H9 (cell line): ENCODE results near the gene FTMT. TPM values are rescaled to one million over a fixed set of nuclear protein-coding genes. Genes with fewer than 3 reads are reported as not detected.

Source experiments
- DNase-seq: peaks from one replicate; pipeline ENCODE4 v3.0.0-alpha.2; 2017
- H2AFZ ChIP-seq: one replicate; pipeline ENCODE4 v1.6.1; 2013; ENCODE audit warnings: mild to moderate bottlenecking, low read length, control low read depth, moderate library complexity
- H2AK5ac ChIP-seq: 2 replicates; pipeline ENCODE4 v1.6.1; 2013; ENCODE audit warnings: low read length, control low read depth, mixed read lengths; ENCODE audit not compliant: insufficient read length
- H2BK120ac ChIP-seq: one replicate; pipeline ENCODE4 v1.6.1; 2013; ENCODE audit warnings: low read depth, mild to moderate bottlenecking, low read length, control low read depth, inconsistent platforms; ENCODE audit not compliant: poor library complexity, severe bottlenecking
- H2BK12ac ChIP-seq: 2 replicates; pipeline ENCODE4 v1.6.1; 2013; ENCODE audit warnings: low read length, control low read depth, mixed read lengths, low read depth; ENCODE audit not compliant: insufficient read length
- H2BK15ac ChIP-seq: 2 replicates; pipeline ENCODE4 v1.6.1; 2013; ENCODE audit warnings: low read depth, low read length, control low read depth
- H2BK20ac ChIP-seq: one replicate; pipeline ENCODE4 v1.6.1; 2013; ENCODE audit warnings: low read depth, mild to moderate bottlenecking, low read length, control low read depth, inconsistent platforms; ENCODE audit not compliant: poor library complexity, severe bottlenecking
- H2BK5ac ChIP-seq: 2 replicates; pipeline ENCODE4 v1.6.1; 2013; ENCODE audit warnings: low read length, control low read depth, mixed read lengths; ENCODE audit not compliant: insufficient read length
- H3K14ac ChIP-seq: 2 replicates; pipeline ENCODE4 v1.6.1; 2013; ENCODE audit warnings: low read length, control low read depth; ENCODE audit not compliant: insufficient read depth
- H3K18ac ChIP-seq: 2 replicates; pipeline ENCODE4 v1.6.1; 2013; ENCODE audit warnings: low read depth, mild to moderate bottlenecking, mixed read lengths, low read length, control low read depth; ENCODE audit not compliant: insufficient read length
- H3K23ac ChIP-seq: 2 replicates; pipeline ENCODE4 v1.6.1; 2013; ENCODE audit warnings: low read length, control low read depth, mixed read lengths, low read depth; ENCODE audit not compliant: insufficient read length
- H3K23me2 ChIP-seq: 2 replicates; pipeline ENCODE4 v1.6.1; 2013; ENCODE audit warnings: low read depth, mild to moderate bottlenecking, mixed read lengths, low read length, control low read depth; ENCODE audit not compliant: insufficient read length, poor library complexity, severe bottlenecking
- H3K27ac ChIP-seq: 2 replicates; pipeline ENCODE4 v1.5.1; 2013; ENCODE audit warnings: low read length, control low read depth, mixed read lengths, low read depth; ENCODE audit not compliant: insufficient read length
- H3K27me3 ChIP-seq: 2 replicates; pipeline ENCODE4 v1.6.1; 2013; ENCODE audit warnings: low read length, control low read depth, inconsistent platforms; ENCODE audit not compliant: insufficient read depth
- H3K4ac ChIP-seq: 2 replicates; pipeline ENCODE4 v1.6.1; 2013; ENCODE audit warnings: low read depth, mild to moderate bottlenecking, control low read depth, inconsistent platforms, low read length, moderate library complexity
- H3K4me1 ChIP-seq: 2 replicates; pipeline ENCODE4 v1.6.1; 2013; ENCODE audit warnings: low read length, control low read depth, inconsistent platforms; ENCODE audit not compliant: insufficient read depth
- H3K4me2 ChIP-seq: 2 replicates; pipeline ENCODE4 v1.6.1; 2013; ENCODE audit warnings: low read length, control low read depth, mixed read lengths; ENCODE audit not compliant: insufficient read length, insufficient read depth
- H3K56ac ChIP-seq: 2 replicates; pipeline ENCODE4 v1.6.1; 2013; ENCODE audit warnings: low read depth, mild to moderate bottlenecking, mixed read lengths, low read length, control low read depth; ENCODE audit not compliant: insufficient read length
- H3K79me1 ChIP-seq: 2 replicates; pipeline ENCODE4 v1.6.1; 2013; ENCODE audit warnings: low read depth, mild to moderate bottlenecking, moderate library complexity, low read length, control low read depth, inconsistent platforms; ENCODE audit not compliant: insufficient read depth, poor library complexity, severe bottlenecking
- H3K79me2 ChIP-seq: 2 replicates; pipeline ENCODE4 v1.6.1; 2013; ENCODE audit warnings: low read length, control low read depth, inconsistent platforms; ENCODE audit not compliant: insufficient read depth
- H3K9ac ChIP-seq: 2 replicates; pipeline ENCODE4 v1.6.1; 2013; ENCODE audit warnings: low read length, control low read depth, mixed read lengths; ENCODE audit not compliant: insufficient read length; ENCODE audit errors: extremely low read depth
- H3K9me3 ChIP-seq: one replicate; pipeline ENCODE4 v1.6.1; 2013; ENCODE audit warnings: low read depth, low read length, inconsistent platforms; ENCODE audit not compliant: control insufficient read depth
- H3T11ph ChIP-seq: one replicate; pipeline ENCODE4 v1.6.1; 2013; ENCODE audit warnings: mild to moderate bottlenecking, low read length, control low read depth, inconsistent platforms
- H4K20me1 ChIP-seq: one replicate; pipeline ENCODE4 v1.6.1; 2013; ENCODE audit not compliant: control insufficient read depth, insufficient read length, insufficient read depth
- H4K5ac ChIP-seq: 2 replicates; pipeline ENCODE4 v1.6.1; 2013; ENCODE audit warnings: low read depth, mild to moderate bottlenecking, mixed read lengths, low read length, control low read depth; ENCODE audit not compliant: insufficient read length
- H4K8ac ChIP-seq: replicated peaks from 2 replicates; pipeline ENCODE4 v1.6.1; 2013; ENCODE audit warnings: low read length, control low read depth, mixed read lengths, low read depth; ENCODE audit not compliant: insufficient read length
- H4K91ac ChIP-seq: 2 replicates; pipeline ENCODE4 v1.6.1; 2013; ENCODE audit warnings: low read depth, mild to moderate bottlenecking, moderate library complexity, mixed read lengths, low read length, control low read depth; ENCODE audit not compliant: insufficient read length
- H3K27ac Mint-ChIP-seq, 3 experiments: 2 replicates in 2 of 3; 3 replicates in 1 of 3; pipeline ENCODE4 v1.8.0; 2020 to 2021; ENCODE audit warnings: mixed read lengths in 3 of 3, mild to moderate bottlenecking in 1 of 3, moderate library complexity in 1 of 3
- H3K27me3 Mint-ChIP-seq: 2 replicates; pipeline ENCODE4 v1.8.0; 2021; ENCODE audit warnings: low read depth, mild to moderate bottlenecking, moderate library complexity, mixed read lengths
- H3K36me3 Mint-ChIP-seq, 3 experiments: 2 replicates in 2 of 3; 3 replicates in 1 of 3; pipeline ENCODE4 v1.8.0; 2020 to 2021; ENCODE audit warnings: low read depth in 3 of 3, mixed read lengths in 3 of 3; ENCODE audit not compliant: insufficient read depth in 1 of 3
- H3K4me1 Mint-ChIP-seq, 2 experiments: 2 replicates each; pipeline ENCODE4 v1.8.0; 2020; ENCODE audit warnings: mixed read lengths in 2 of 2
- H3K4me3 Mint-ChIP-seq, 2 experiments: 2 replicates in 1 of 2; 3 replicates in 1 of 2; pipeline ENCODE4 v1.8.0; 2020 to 2021; ENCODE audit warnings: mild to moderate bottlenecking in 2 of 2, mixed read lengths in 2 of 2, moderate library complexity in 1 of 2
- H3K9me3 Mint-ChIP-seq, 2 experiments: 2 replicates in 1 of 2; 3 replicates in 1 of 2; pipeline ENCODE4 v1.8.0; 2020; ENCODE audit warnings: mild to moderate bottlenecking in 2 of 2, mixed read lengths in 2 of 2, moderate library complexity in 1 of 2
- CTCF ChIP-seq: fragments of 200-600 bp; sonication (generic); conservative IDR thresholded peaks from 3 replicates; pipeline ENCODE4 v1.8.0; 2021; ENCODE audit warnings: antibody characterized with exemption, mild to moderate bottlenecking
- WGBS: extraction: QIAGEN DNeasy Blood & Tissue Kit; methylation state at CpG from one replicate; pipeline ENCODE4 v1.1.7; 2013; ENCODE audit warnings: missing lambda C conversion rate, low lambda C conversion rate, mixed read lengths; ENCODE audit not compliant: insufficient read length; ENCODE audit errors: extremely low coverage; 5-methylcytosine and 5-hydroxymethylcytosine counted together
- total RNA-seq: library from RNA; stranded (reverse); gene quantifications from 2 replicates; pipeline ENCODE4 v1.2.1, GENCODE V29; 2021

FTMT gene
- total RNA-seq, 1 experiment from 2014 or later: not detected

GRCh38 chr5:121885630-121886029, 33.9 kb downstream of the FTMT start:
- no peaks in the 10 kb centered on the region for H3K36me3 Mint-ChIP-seq
- DNase-seq: no peak
- Histone ChIP-seq H2BK20ac (no peak overlapping the region), H4K91ac (no peak overlapping the region), H3K4ac (no peak overlapping the region), H4K20me1 (no peaks in the 10 kb centered on the region), H3K23me2 (no peaks in the 10 kb centered on the region), H3K23ac (no peak overlapping the region), H3K27me3 (no peaks in the 10 kb centered on the region), H2BK12ac (no peak overlapping the region), H3K18ac (no peak overlapping the region), H3K4me2 (no peak overlapping the region), H2BK120ac (no peak overlapping the region), H3K9ac (no peak overlapping the region), H3K56ac (no peak overlapping the region), H3K14ac (no peak overlapping the region), H3K79me2 (no peaks in the 10 kb centered on the region), H4K5ac (no peak overlapping the region), H3T11ph (no peak overlapping the region), H2BK15ac (no peak overlapping the region), H4K8ac (no peak overlapping the region), H3K4me1 (no peaks in the 10 kb centered on the region), H3K79me1 (no peaks in the 10 kb centered on the region), H3K9me3 (no peaks in the 10 kb centered on the region), H3K27ac (no peak overlapping the region), H2AFZ (no peak overlapping the region), H2BK5ac (no peak overlapping the region), H2AK5ac (no peak overlapping the region)
- no peak overlapping the region for H3K27ac Mint-ChIP-seq
- WGBS: no CpG with 5 or more reads among the region's 2 CpGs
- no peaks in the 10 kb centered on the region for H3K9me3 Mint-ChIP-seq
- no peak for TF ChIP-seq CTCF
- no peak overlapping the region for H3K4me3 Mint-ChIP-seq
- H3K4me1 Mint-ChIP-seq: no peaks in the 10 kb centered on the region
- H3K27me3 Mint-ChIP-seq: no peaks in the 10 kb centered on the region
